Ramos (cell line): Measurements from ENCODE around the gene MEX3A.

Experiments used
- in situ Hi-C: fragments of 300-500 bp; cut with MboI; formaldehyde crosslinking; loops from one replicate; pipeline ENCODE4 v1.14.3; 2022; ENCODE audit warnings: low sequenced_read_pairs; ENCODE audit not compliant: unreplicated experiment

Gene MEX3A

DNA sequence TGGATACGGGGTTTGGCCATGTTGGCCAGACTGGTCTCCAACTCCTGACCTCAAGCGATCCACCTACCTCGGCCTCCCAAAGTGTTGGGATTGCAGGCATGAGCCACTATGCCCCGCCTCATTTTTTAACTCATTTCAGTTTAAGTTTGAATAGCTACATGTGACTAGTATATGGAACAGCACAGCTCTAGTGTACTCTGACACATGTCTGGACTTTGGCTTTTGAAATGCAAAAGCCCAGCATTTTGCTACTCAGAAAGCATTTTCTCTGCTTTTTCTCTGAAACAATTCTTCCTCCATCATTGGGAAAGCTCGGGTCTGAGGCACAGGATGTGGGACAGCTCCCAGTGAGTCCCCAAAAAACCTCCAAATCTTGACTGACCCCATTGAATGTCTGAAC, 57.5 kb downstream of the MEX3A start:
- in situ Hi-C loops: no loop called here
